GM21717 (cell line): ENCODE data around the gene PARVA.

ENCODE experiments used
- ATAC-seq: cut with Tn5 transposase; IDR thresholded peaks from one replicate; pipeline ENCODE4 v1.9.1; 2021; ENCODE audit warnings: mild to moderate bottlenecking, moderate library complexity; ENCODE audit not compliant: unreplicated experiment

Gene PARVA

DNA sequence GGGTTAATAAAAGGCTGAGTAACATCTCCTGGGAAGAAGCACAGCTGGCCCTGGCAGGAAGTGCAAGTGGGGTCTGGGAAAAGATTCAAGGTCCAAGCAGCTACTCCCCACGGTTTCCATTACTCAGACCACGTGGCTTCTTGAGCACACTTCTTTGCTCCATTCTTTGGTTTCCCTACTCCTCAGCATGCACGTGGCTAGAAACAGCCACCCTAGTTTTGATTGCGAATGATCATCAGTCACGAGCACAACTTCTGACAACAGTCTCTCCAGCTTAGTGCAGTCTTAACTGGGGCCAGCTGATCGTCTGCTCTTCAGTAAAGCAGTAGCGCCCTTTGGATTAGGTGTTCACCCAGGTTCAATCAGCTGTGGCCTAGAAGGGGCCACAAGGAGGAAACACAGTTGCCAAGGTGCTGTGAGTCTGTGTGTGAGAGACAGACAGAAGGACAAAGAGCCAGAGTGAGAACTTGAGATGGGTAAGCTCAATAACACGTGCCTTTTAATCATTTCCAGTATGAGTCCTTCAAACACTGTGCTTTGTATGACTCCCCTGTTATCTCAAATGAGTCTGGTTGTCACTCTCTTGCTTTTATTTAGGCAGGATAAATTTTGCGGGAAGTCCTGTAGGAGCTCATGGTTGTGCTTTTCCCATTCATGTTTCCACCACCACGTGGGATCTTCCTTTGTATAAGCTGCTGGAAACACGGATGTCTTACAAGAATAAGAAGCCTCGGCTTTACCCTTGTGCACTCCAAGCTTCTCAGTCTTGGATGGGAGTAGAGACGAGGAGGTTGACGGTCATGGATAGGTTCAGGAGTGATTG, 901 bp upstream of the PARVA start:
- no peak for ATAC-seq

GRCh38 chr11:12377824-12378593, 638 bp downstream of the PARVA start:
- ATAC-seq, result no peak

DNA sequence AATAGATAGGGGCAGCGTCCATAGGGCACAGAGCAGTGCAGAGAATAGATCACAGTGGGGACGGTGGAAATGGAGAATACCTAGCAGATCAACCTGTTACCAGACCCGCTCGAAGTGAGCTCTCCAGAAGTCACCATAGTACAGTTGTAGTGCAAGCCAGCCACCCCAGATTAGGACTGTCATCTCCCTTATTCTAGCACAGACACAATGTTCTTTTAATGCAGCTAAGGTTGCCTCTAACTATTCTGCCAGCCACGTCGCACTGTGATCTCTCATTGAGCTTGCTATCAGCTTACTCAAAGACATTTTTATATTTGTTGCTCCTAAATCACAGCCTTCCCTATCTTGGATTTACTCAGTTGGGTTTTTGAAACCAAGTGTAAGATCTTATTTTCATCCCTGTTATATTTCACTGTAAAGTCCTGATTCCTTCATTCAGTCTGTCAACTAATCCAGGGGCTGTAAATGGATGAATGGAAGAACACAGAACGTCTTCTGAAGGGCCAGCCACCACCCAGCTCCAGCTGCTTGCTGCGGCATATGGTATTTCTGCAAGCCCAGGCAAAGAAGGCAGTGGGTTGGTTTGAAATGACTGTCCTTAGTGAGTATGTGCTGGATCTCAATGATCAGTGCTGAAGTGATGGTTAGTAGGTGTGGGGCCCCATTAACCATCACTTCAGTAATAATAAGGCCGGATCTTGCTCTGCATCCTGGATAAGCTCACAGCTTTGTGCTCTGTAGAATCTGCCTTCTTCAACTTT, 3.4 kb downstream of the PARVA start:
- ATAC-seq, result no peak

- ATAC-seq, result no peak
Measured at GRCh38 chr11:12381875-12382274, 4.5 kb downstream of the PARVA start.

DNA sequence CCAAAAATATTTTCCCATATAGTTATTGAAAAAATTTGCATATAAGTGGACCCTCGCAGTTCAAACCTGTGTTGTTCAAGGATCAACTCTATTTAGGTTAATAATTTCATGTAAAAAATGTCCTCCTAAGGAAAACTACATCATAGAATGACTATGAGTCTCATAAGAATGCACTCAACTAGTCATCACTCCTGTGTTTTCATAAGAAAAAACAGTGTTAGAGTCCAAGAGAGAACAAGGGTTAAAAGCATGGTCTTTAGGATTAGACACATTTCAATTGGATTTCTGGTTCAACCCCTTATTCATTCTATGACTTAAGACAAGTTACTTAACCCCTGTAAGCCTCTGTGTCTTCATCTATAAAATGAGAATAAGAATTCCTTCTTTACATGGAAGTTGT, 5.1 kb downstream of the PARVA start:
- ATAC-seq, result no peak

DNA sequence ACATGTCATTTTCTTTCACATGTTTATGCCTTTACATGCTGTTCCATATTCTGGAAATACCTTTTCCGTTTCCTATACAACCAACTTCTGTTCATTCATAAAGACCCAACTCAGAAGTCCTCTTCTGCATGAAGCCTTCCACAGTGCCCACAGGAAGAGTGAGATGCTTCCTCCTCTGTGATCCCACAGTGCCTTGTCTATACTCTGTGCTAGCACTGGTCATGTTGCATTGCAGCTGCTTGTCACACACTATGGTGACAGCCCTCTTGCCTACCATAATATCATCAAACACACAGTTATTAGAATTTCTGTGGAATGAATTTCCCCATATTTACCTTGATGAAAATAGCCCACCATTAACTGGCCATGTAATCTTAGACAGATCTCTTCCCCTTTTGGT, 8.9 kb downstream of the PARVA start:
- no peak for ATAC-seq

DNA sequence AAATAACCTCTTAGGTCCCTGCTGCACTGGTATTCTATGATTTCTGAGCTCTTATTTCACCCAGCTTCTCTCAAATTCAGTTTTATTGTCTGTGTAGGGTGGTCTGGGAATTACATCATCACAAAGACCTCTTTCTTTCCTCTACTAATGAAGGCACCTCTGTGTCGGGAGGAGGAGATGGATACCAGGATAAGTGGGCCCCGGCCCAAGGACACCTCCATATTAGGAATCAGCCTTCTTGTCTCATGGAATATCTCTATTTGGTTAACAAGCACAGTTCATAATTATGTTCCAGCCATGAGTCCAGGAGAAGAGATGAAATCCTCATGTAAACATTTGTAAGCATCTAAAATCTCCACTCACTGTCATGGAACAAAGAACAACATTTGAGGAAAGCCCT, 9.4 kb downstream of the PARVA start:
- ATAC-seq, result no peak

DNA sequence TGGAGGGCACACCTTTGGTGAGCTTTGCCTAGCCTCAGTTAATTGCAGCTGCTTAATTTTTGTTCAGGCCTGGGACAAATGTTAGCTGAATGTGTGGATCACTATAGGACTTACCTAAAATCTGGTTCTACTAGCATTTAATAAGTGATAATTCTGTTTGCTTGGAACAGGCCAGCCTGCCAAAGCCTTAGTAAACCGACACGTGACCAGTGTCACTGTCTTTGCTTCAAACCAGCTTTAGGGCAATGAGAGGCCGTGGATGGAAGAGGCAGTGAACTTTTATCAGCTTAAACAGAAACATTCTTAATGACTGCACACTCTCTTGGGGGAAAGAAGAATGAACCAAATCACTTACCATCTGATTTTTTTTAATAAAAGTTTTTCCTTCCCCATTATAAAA, 10.8 kb downstream of the PARVA start:
- no peak for ATAC-seq

DNA sequence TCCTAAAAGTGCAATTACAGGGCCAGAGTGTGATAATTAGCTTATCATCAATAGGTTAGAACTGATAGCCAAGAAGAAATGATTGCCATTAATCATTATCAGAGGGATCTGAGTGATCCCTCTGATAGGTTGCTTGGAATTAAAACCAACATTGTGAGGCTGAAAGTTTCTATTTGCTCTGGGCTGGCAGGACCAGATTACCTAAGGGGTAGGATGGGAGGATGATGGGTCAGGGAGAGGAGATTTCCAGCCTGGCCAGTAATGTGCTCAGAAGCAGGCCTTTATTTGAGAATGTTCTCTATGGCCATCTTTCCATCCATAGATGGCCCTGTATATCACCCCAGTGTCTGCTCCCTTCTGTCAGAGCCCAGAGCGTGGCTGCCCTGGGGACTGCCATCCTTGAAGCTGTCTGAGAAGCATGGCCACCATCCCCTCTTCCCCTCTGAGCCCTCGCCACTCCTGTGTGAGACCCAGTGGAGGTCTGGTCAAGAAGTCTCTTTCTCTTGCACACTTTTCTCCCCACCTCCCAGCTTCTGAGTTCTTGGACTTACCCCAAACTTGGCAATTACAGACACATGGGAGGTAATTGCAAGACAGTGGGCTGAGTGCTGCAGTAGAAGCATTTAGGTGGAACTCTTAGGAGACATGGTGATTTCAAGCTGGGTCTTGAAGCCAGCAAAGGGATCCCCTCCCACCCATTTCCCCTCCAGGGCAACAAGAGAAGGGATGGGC, 11.7 kb downstream of the PARVA start:
- ATAC-seq, result no peak

DNA sequence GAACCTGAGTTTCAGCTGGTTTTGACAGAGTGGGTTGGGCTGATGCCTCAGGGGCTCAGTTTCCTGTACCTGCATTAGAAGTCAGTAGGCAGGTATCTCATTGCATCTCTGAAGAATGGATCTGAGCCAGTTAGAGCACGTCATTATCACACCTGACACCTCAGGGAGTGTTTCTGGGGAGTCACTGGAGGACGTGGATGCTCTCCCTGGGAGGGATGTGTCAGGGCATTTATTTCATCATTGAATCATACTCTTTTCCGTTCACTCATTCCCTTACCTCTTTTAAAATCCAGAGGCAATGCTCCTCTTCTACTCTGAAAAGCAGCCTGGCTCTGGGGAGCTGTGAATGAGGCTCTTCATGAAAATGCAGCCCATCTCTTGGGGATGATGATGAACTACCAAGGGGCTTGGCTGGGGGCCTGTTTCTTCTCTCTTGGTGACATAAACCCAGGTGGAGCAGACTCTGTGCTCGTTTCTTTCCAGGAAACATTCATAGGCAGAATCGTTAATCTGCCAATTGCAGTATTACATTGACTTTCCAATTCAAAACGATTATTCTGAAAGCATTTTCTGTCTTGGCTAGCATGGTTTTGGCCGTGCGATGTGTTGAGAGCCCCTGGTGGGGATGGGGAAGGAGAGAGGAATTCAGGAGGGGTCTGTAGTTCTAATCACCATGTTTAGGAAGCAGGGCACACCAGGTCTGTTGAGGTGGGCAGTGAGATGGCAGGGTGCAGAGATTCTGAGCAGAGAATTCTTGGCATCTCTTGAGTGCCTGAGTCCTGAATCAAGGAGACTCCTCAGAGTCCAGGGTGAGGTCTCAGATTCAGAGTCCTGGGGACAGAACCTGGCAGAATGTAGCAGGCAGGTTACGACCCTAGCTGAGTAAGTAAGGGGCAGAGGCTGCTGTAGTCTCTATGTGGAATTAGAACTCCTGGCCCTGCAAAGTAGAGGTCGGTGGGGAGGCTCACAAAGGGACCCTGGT, 12.6 kb downstream of the PARVA start:
- ATAC-seq, result no peak

DNA sequence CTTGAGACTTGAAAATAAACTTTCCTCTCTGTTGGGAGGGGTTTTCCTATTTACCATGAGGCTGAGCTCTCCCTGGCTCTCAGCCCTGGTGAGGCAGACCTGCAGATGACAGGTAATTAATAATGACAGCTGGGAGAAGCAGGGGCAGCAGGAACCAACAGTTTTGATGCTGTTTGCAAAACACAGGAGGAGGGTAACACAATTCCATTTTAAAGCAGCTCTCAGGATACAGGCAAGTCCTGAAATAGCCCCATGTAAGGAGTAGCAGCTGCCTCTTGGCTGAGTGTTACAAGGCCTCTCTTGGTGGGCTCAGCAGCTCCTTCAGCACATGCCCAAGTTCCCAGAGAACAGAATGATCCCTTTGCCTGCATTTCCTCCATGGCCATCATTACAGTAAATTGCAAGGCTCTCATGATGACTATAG, 13.3 kb downstream of the PARVA start:
- no peak for ATAC-seq

DNA sequence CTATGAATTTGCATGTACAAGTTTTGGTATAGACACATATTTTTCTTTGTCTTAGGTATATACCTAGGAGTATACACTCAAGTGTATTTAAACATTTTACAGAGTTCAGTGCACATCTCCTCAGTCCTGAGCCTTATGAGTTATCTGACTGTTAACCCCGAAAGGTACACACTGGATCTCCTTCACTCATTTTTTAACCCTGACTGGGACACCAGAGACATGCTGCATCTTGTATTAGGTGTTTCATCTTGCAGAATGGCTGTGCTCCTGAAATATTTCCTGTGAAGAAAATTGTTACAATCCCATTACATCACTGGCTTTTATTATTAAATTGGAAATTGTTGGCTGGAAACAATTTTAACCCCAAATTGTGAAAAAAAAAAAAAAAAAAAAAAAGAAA, 15.3 kb downstream of the PARVA start:
- ATAC-seq, result no peak

DNA sequence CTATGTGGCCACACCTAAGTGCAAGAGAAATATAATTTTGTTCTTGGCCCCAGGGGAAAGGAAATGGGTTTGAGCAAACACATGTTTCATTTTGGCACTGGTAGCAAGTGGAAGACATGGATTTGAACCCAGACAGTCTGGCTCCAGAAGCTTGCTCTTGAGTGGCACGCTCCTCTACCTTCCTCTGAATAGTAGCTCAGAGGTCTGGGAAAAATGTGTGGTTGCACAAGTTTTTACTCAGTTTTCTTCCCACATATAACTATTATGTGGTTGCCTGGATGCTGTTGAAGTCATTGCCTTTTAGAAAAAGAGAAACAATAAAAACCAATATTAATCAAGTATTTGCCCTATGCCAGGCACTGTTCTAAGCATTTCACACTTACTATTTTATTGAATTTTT, 16.3 kb downstream of the PARVA start:
- no peak for ATAC-seq

DNA sequence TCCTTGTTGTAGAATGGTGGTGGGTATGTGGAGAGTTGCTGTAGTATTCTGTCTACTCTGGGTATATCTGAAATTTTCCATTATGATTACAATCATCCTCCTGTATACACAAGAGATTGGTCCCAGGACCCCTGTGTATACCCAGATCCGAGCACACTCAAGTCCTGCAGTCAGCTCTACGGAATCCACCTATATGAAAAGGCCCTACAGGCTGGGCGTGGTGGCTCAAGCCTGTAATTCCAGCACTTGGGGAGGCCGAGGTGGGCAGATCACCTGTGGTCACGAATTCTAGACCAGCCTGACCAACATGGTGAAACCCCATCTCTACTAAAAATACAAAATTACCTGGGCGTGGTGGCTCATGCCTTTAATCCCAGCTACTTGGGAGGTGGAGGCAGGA, 17.2 kb downstream of the PARVA start:
- no peak for ATAC-seq

- no peak for ATAC-seq
Measured at GRCh38 chr11:12395333-12395732, 18.0 kb downstream of the PARVA start.

- ATAC-seq, result no peak
Measured at GRCh38 chr11:12397931-12398334, 20.6 kb downstream of the PARVA start.

GRCh38 chr11:12399355-12399754, 22.0 kb downstream of the PARVA start:
- no peak for ATAC-seq

GRCh38 chr11:12402025-12402424, 24.7 kb downstream of the PARVA start:
- ATAC-seq, result no peak

DNA sequence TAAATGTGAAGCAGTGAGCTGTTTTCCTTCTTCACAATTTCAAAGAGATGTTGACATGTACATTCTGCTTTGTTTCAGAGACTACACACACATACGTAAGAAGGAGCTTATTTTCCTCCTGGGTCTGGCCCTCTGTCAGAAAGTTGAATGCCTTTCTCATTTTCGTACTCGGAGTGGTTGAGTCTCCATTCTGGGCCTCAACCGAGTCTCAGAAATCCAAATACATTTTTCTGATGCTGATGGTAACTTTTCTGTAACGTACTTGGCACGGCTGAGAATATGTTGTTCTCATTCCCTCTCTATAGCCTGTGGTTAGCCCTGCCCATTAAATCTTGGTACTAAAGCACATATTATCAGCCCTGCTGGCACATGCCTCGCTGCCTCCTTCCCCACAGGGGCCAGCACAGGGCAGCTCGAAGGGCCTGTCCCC, 25.3 kb downstream of the PARVA start:
- no peak for ATAC-seq
